GM18517 (cell line): ENCODE results near the gene NSD1.

Source experiments
- ATAC-seq: cut with Tn5 transposase; IDR thresholded peaks from one replicate; pipeline ENCODE4 v1.9.1; 2021; ENCODE audit warnings: mild to moderate bottlenecking, moderate library complexity; ENCODE audit not compliant: unreplicated experiment

The NSD1 gene, protein sequence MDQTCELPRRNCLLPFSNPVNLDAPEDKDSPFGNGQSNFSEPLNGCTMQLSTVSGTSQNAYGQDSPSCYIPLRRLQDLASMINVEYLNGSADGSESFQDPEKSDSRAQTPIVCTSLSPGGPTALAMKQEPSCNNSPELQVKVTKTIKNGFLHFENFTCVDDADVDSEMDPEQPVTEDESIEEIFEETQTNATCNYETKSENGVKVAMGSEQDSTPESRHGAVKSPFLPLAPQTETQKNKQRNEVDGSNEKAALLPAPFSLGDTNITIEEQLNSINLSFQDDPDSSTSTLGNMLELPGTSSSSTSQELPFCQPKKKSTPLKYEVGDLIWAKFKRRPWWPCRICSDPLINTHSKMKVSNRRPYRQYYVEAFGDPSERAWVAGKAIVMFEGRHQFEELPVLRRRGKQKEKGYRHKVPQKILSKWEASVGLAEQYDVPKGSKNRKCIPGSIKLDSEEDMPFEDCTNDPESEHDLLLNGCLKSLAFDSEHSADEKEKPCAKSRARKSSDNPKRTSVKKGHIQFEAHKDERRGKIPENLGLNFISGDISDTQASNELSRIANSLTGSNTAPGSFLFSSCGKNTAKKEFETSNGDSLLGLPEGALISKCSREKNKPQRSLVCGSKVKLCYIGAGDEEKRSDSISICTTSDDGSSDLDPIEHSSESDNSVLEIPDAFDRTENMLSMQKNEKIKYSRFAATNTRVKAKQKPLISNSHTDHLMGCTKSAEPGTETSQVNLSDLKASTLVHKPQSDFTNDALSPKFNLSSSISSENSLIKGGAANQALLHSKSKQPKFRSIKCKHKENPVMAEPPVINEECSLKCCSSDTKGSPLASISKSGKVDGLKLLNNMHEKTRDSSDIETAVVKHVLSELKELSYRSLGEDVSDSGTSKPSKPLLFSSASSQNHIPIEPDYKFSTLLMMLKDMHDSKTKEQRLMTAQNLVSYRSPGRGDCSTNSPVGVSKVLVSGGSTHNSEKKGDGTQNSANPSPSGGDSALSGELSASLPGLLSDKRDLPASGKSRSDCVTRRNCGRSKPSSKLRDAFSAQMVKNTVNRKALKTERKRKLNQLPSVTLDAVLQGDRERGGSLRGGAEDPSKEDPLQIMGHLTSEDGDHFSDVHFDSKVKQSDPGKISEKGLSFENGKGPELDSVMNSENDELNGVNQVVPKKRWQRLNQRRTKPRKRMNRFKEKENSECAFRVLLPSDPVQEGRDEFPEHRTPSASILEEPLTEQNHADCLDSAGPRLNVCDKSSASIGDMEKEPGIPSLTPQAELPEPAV (N-terminal part only)

DNA sequence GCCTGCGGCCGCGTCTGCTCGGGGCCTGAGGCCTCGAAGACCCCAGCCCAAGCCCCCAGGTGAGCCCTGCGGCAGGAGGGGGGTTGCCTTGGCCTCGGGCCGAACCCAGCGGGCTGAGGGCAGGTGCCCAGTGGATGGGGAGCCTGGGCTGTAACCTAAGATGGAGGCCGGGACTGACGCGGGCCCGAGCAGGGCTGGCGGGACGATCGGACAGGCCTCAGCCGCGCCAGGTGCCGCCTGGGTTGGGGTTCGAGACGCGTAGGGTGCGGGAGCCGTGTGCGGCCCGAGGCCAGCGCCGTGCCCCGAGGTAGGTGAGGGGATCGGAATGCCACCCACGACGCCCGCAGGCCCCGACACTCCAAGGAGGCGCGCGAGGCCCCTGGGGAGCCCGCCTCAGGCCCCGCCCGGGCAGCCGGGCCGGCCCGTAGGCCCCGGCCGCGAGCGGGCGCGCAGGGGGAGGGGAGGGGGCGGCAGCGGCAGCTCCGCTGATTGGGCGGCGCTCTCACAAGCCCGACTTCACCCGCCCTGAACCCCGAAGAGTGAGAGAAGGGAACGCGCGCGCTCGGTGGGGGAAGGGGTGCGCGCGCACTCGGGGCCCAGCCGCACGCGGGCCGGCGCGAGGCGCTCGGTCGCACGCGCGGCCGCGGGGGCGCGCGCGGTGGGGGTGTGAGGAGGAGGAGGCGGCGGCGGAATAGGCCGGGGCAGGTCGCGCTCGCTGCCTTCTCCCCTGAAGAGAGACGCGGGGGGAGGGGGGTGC lies at the start of gene NSD1:
TSS of gene NSD1 (plus strand) at position 678 of the 757 bp plus-strand sequence. CDS start 1,331 bp downstream, outside the sequence.
- ATAC-seq = peak; percentile 57

DNA sequence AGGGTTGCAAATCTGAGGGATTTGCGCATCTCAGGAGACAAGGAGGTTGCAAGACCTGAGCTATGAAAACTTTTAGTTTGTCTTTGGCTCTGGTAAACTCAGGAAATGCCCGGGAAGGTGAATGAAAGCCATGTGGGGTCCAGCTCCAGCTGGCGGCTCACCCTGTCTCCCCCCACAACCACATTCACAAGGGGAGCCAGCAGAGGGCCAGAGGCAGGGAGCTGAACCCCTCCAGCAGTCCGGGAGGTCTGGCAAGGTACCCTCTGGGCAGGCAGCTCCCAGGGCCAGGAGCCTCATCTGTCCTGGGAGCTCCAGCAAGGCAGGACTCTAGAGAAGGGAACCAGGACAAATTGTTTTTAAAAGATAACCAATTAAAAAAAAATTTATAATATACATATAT lies 49.4 kb upstream of the NSD1 start:
- no peak for ATAC-seq

DNA sequence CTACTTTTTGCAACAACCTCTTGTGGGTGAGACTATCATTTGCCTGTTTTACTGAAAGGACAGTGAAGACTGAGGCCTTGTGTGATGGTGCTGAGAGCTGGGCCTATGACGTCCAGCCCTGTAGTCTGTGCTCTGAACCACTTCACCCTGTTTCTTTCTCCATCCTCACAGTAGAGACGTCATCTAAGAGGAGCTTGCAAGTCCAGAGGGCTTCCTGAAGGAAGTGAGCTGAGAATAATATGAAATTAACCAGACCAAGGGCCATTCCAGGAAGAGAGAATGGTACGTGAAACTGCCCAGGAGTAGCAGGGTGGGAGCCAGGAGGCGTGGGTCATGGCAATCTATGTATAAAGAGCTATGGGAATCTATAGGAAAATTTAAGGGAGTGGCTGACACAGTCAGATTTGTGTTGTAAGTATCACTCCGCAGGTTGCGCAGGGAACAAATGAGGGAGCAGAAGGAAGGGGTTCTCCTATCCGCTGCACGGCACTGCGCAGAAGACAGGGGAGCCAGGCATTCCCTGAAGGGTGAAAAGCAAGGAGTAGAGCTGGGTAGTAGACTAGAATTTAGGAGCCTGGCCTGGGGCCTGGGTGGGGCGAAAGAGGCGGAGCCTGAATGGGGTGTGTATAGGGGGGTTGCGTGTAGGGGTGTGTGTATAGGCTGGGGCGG lies 47.5 kb upstream of the NSD1 start:
- ATAC-seq = peak; percentile 20

DNA sequence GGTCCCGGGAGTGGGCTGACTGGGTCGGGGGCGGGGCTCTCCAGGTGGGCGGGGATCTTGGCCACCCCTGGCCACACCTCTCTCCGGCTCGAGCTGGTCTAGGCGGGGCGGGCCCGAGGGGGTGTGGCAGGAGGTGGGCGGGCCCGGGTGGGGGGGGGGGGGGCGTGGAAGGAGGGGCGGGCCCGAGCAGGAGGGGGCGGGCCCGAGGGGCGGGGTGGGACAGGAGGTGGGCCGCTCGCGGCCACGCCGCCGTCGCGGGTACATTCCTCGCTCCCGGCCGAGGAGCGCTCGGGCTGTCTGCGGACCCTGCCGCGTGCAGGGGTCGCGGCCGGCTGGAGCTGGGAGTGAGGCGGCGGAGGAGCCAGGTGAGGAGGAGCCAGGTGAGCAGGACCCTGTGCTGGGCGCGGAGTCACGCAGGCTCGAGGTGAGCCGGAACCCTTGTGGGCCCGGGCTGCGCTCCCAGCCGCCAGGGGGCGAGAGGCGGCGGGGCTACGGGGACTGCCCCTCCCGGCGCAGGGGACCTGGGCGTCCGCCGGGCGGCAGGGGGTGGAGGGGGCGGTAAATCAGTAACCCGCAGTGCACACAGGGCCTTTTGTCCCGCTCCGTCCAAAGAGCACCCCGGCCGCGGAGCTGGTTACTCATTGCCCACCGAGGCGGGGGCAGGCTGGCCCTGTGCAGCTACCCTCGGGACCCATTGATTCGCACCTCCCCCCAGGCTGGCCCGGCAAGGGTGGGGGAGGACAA lies 46.7 kb upstream of the NSD1 start, which contains the start of gene FGFR4:
TSS of gene FGFR4 (plus strand) at position 262 of the 744 bp plus-strand sequence. CDS start 2,688 bp downstream, outside the sequence.
- ATAC-seq = peak; percentile 67

DNA sequence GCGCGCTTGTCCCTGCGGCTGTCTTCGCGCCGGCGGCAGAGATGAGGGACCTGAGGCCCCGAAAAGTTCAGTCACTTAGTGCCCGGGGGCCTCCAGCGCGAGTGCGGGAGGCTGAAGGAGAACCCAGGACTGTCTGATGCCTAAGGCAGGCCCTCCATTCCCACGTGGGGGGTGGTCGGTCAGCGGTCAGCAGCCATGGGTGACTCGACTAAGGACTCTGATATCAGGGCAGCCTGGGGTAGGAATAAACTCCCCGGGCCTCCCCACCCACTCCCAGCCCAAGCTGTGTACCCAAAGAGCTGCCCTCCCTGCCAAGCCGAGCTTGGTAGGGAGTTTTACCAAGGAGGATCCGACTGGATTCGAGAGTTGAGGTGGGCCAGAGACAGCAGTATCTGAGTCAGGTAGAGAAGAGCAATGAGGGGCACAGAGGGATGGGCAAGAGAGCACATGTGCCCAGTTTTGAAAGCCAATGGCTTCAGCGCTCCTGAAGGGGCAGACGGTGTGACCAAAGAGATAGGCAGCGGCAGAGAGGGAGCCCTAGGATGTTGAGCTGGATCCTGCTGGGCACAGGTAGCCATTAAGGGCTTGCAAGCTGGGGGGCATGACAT lies 46.1 kb upstream of the NSD1 start:
- no peak for ATAC-seq

DNA sequence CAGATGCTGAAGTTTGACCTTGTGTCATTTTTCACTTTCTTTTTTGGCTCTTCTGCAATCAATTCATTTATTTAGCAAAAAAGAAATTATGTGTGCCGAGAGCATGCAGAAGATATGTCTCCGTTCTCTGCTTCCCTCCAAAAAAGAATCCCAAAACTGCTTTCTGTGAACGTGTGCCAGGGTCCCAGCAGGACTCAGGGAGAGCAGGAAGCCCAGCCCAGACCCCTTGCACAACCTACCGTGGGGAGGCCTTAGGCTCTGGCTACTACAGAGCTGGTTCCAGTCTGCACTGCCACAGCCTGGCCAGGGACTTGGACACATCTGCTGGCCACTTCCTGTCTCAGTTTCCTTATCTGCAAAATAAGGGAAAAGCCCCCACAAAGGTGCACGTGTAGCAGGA lies 44.4 kb upstream of the NSD1 start:
- no peak for ATAC-seq

DNA sequence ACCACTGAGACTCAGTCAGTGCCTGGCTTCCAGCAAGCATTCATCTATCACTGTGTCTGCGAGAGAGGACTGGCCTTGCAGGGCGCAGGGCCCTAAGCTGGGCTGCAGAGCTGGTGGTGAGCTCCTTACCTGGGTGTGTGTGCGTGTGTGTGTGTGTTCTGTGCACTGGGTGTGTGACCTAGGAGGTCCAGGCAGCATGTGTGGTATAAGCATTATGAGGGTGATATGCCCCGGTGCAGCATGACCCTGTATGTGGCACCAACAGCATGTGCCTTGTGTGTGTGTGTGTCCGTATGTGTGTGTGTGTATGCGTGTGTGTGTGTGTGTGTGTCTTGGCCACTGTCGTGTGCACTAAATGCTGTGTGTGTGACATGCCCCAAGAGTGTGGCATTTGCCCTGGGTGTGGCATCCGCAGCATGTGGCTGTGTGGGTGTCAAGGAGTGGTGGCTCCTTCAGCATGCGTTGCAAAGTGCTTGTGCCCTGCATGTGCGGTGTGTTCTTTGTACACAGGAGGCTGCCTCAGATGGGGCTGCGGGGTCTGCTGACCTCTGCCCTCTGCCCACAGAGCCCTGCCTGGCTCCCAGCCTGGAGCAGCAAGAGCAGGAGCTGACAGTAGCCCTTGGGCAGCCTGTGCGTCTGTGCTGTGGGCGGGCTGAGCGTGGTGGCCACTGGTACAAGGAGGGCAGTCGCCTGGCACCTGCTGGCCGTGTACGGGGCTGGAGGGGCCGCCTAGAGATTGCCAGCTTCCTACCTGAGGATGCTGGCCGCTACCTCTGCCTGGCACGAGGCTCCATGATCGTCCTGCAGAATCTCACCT lies 43.5 kb upstream of the NSD1 start:
- ATAC-seq = no peak

DNA sequence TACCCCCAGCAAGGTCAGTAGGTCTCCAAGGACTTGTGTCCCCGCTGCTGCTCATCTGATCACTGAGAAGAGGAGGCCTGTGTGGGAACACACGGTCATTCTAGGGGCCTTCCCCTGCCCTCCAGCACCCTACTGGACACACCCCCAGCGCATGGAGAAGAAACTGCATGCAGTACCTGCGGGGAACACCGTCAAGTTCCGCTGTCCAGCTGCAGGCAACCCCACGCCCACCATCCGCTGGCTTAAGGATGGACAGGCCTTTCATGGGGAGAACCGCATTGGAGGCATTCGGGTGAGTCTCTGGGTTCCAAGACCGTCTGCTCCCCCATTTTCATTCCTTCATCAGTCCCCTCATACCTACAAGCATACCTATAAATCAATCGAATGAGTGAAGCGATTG lies 42.8 kb upstream of the NSD1 start:
- no peak for ATAC-seq

DNA sequence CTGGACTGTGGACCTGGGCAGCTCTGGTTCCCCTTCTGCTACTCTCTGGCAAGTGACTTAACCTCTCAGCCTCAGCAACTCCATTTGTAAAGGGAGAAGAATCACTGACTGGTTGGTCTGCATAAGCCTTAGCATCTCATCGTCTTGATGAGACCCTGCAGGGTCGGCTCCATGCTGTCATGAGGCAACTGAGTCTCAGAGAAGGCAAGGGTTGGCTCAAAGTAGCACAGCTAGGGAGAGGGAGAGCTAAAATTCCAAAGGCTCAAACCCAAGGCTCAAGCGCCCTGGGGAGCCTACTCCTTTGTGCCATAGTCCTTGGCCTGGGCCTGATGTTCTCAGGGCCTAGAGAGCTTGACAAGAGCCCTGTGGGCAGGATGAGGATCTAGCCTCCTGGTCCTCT lies 42.3 kb upstream of the NSD1 start:
- no peak for ATAC-seq

DNA sequence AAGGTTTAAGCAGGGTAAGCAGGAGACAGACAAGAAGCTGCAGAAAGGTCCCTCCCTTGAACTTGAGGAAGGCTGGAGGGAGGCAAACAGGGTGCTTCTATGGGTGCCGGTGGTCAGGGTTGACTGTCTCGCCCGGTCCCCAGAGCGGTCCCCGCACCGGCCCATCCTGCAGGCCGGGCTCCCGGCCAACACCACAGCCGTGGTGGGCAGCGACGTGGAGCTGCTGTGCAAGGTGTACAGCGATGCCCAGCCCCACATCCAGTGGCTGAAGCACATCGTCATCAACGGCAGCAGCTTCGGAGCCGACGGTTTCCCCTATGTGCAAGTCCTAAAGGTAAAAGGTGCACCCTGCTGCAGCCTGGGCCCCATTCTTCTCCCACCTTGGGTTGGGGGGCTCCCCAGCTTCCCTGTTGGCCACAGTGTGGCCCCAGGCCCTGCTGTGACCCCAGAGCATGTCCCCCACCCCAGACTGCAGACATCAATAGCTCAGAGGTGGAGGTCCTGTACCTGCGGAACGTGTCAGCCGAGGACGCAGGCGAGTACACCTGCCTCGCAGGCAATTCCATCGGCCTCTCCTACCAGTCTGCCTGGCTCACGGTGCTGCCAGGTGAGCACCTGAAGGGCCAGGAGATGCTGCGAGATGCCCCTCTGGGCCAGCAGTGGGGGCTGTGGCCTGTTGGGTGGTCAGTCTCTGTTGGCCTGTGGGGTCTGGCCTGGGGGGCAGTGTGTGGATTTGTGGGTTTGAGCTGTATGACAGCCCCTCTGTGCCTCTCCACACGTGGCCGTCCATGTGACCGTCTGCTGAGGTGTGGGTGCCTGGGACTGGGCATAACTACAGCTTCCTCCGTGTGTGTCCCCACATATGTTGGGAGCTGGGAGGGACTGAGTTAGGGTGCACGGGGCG lies 41.1 kb upstream of the NSD1 start:
- ATAC-seq = no peak

DNA sequence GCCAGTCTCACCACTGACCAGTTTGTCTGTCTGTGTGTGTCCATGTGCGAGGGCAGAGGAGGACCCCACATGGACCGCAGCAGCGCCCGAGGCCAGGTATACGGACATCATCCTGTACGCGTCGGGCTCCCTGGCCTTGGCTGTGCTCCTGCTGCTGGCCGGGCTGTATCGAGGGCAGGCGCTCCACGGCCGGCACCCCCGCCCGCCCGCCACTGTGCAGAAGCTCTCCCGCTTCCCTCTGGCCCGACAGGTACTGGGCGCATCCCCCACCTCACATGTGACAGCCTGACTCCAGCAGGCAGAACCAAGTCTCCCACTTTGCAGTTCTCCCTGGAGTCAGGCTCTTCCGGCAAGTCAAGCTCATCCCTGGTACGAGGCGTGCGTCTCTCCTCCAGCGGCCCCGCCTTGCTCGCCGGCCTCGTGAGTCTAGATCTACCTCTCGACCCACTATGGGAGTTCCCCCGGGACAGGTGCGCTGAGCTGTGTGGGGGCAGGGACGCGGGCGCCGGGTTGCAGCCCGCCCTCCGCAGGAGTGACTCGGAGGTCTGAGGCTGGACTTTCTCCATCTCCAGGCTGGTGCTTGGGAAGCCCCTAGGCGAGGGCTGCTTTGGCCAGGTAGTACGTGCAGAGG lies 40.4 kb upstream of the NSD1 start:
- ATAC-seq = no peak

DNA sequence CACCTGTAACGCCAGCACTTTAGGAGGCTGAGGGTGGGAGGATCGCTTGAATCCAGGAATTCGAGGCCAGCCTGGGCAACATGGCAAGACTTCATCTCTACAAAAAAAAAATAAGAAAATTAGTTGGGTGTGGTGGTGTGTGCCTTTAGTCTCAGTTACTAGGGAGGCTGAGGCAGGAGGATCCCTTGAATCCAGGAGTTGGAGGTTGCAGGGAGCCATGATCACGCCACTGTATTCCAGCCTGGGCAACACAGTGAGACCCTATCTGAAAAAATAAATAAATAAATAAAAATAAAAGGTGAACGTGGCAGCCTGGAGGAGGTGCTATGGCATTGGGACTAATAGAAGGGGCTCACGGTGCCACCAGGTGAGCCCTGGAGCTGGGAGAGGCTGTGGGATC lies 39.8 kb upstream of the NSD1 start:
- no peak for ATAC-seq

DNA sequence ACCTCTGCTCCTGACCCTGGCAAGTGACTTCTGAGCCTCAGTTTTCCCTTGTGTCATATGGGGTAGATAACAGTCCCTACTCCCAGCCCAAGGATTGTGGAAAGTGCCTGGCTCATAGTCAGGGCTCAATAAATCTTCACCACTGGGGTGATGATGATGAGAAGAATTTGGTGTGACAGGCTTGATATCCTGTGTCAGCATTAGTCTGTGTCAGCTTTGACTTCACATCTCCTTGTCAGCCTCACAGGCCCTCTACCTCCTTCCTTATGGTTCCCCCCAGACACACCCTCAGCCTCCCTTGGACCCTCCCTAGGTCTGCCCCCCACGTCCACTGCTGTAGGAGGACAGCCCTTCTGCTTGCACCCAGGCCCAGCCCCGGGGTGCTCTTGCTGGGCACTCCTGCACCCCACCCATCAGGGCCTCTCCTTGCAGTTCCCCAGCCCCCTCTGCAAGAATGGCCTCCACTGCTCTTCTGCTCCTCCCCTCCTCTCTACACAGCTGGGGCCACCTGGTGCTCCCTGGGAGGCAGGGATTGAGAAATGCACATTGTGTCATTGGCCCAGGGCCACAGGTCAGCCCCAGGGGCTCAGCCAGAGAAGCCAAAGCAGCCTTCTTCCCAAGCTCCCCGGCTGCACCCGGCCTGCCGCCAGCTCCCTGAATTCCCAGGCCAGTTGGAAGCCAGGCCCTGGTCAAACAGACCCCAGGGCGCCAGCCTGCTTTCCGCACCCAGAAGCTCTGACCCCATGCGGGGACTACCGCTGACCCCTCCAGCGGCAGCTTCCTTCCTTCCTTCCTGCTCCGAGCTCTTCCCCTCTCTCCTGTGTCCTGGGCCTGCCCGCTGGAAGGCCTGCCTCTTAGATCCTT lies 39.1 kb upstream of the NSD1 start:
- no peak for ATAC-seq

DNA sequence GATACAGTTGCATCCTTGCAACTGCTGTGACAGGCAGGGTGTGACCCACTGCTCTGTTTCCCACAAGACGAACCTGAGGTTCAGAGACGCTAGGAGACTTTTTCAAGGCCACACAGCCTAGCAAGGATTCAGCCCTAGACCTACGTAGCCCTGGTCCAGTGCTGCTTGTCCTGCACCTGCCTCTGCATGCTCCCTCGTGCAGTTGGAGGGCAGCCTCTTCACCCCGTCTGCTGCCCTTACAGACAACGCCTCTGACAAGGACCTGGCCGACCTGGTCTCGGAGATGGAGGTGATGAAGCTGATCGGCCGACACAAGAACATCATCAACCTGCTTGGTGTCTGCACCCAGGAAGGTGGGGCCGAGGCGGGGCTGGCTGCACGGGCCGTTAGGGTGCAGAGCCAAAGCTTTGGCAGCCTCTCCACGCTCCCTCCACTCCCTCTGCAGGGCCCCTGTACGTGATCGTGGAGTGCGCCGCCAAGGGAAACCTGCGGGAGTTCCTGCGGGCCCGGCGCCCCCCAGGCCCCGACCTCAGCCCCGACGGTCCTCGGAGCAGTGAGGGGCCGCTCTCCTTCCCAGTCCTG lies 38.4 kb upstream of the NSD1 start:
- ATAC-seq = no peak
